Prostate gland (tissue), 1 donor: ENCODE data around the gene AMIGO1.

Experiments
- POLR2A ChIP-seq: fragments of 450-650 bp; IDR thresholded peaks from one replicate; pipeline ENCODE4 v1.6.1; 2016; ENCODE audit warnings: antibody characterized with exemption, mild to moderate bottlenecking
- POLR2AphosphoS5 ChIP-seq: sonication (generic); formaldehyde crosslinking; IDR thresholded peaks from one replicate; pipeline ENCODE4 v1.6.1; 2017; ENCODE audit warnings: antibody characterized with exemption

DNA sequence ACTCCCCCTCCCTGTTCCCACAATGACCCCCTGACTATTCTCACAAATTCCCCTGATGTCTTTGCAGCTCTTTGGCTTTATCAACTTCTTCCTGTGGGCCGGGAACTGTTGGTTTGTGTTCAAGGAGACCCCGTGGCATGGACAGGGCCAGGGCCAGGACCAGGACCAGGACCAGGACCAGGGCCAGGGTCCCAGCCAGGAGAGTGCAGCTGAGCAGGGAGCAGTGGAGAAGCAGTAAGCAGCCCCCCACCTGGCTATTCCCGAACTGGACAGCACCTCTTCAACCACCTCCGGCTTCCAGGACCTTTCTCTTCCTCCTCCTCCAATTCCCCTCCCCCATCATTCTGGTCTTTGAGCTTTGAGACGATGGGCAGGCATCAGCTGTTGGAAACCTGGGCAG is 30.2 kb downstream of the AMIGO1 start:
- TF ChIP-seq POLR2AphosphoS5 = no peak
- TF ChIP-seq POLR2A = no peak
